A549 (cell line): ENCODE results near the gene SLC12A8.

Experiments
- BHLHE40 ChIP-seq: IDR thresholded peaks from 2 replicates; pipeline ENCODE4 v1.6.1; 2012; ENCODE audit warnings: low read depth, low read length, inconsistent platforms
- CEBPB ChIP-seq, 2 experiments: fragments of >200 bp in 1 of 2; sonication (Bioruptor Twin) in 1 of 2; formaldehyde crosslinking in 1 of 2; IDR thresholded peaks; 2 replicates each; pipeline ENCODE4 v1.6.1; 2012 to 2016
- CHD4 ChIP-seq: fragments of 200-600 bp; sonication (generic); IDR thresholded peaks from 2 replicates; pipeline ENCODE4 v1.6.1; 2016; ENCODE audit warnings: antibody characterized with exemption, mild to moderate bottlenecking, borderline replicate concordance
- CTCF ChIP-seq: fragments of >200 bp; sonication (Bioruptor Twin); formaldehyde crosslinking; IDR thresholded peaks from 3 replicates; pipeline ENCODE4 v1.5.1; 2016
- MAX ChIP-seq: IDR thresholded peaks from 2 replicates; pipeline ENCODE4 v1.6.1; 2012
- NFE2L2 ChIP-seq: fragments of 150-350 bp; conservative IDR thresholded peaks from 2 replicates; pipeline ENCODE4 v1.6.1; 2014; ENCODE audit warnings: low read length
- POLR2A ChIP-seq: IDR thresholded peaks from 2 replicates; pipeline ENCODE4 v1.6.1; 2012; ENCODE audit warnings: mild to moderate bottlenecking, low read length
- SMC3 ChIP-seq: fragments of >200 bp; sonication (Bioruptor Twin); formaldehyde crosslinking; IDR thresholded peaks from 3 replicates; pipeline ENCODE4 v1.6.1; 2018; ENCODE audit warnings: inconsistent platforms
- TF ChIP-seq, protein P1 (sequence below): fragments of 250-450 bp; sonication (Bioruptor Pico); IDR thresholded peaks from 2 replicates; pipeline ENCODE4 v1.5.0; 2021; ENCODE audit warnings: mild to moderate bottlenecking, moderate library complexity, borderline replicate concordance

DNA sequence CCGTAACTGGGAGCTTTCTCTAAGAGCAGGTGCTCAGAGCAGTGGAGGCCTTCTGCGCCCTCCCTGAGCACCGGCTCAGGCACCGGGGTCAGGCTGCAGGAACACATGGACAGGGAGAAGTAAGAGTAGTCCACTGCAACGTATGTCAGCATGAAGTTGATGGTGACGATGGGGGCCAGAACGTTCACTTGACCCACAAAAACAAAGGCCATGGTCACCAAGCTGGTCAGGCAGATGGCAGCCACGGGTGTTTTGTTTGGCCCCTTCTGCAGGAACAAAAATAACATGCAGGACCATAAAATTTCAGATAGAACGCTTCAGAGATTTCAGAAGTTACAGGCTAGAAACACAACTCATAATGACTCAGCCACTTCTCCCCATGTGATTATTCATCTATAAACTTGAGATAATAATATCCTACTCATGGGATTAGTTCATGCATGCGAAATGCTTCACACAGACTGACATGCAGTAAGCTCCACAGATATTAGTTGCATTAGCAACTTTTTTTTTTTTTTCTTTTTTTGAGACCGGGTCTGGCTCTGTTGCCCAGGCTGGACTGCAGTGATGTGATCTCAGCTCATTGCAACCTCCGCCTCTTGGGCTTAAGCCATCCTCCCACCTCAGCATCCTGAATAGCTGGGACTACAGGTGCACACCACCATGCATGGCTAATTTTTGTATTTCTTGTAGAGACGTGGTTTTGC, 104.5 kb downstream of the SLC12A8 start:
- TF ChIP-seq CTCF (no peak), NFE2L2 (peak; percentile 29; the same call in 1 of the 2 replicates), POLR2A (no peak), SMC3 (no peak), CHD4 (no peak), BHLHE40 (no peak), MAX (no peak), CEBPB (IDR thresholded peaks at IDR 0.05) (no peak)
- TF ChIP-seq, protein P1, sequence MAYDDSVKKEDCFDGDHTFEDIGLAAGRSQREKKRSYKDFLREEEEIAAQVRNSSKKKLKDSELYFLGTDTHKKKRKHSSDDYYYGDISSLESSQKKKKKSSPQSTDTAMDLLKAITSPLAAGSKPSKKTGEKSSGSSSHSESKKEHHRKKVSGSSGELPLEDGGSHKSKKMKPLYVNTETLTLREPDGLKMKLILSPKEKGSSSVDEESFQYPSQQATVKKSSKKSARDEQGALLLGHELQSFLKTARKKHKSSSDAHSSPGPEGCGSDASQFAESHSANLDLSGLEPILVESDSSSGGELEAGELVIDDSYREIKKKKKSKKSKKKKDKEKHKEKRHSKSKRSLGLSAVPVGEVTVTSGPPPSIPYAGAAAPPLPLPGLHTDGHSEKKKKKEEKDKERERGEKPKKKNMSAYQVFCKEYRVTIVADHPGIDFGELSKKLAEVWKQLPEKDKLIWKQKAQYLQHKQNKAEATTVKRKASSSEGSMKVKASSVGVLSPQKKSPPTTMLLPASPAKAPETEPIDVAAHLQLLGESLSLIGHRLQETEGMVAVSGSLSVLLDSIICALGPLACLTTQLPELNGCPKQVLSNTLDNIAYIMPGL (CRISPR knock-in tag), result no peak
